Measurements from ENCODE around the gene ANKRD40CL. TPM values are rescaled to one million over a fixed set of nuclear protein-coding genes. Genes with fewer than 3 reads are reported as not detected.

The ANKRD40CL gene
- total RNA-seq, 4 donors from 2014 or later, result not detected

- H3K9me3 ChIP-seq, result no peaks in the 10 kb centered on the region
- WGBS, 2 donors, result 73 to 76% methylated on average over 15 to 17 of the region's 19 CpGs
- H3K27ac ChIP-seq, result peak overlapping the region; percentile 69 to 82 (median 76)
- no peak for TF ChIP-seq POLR2A (IDR thresholded peaks at IDR 0.05)
- TF ChIP-seq, protein P1, sequence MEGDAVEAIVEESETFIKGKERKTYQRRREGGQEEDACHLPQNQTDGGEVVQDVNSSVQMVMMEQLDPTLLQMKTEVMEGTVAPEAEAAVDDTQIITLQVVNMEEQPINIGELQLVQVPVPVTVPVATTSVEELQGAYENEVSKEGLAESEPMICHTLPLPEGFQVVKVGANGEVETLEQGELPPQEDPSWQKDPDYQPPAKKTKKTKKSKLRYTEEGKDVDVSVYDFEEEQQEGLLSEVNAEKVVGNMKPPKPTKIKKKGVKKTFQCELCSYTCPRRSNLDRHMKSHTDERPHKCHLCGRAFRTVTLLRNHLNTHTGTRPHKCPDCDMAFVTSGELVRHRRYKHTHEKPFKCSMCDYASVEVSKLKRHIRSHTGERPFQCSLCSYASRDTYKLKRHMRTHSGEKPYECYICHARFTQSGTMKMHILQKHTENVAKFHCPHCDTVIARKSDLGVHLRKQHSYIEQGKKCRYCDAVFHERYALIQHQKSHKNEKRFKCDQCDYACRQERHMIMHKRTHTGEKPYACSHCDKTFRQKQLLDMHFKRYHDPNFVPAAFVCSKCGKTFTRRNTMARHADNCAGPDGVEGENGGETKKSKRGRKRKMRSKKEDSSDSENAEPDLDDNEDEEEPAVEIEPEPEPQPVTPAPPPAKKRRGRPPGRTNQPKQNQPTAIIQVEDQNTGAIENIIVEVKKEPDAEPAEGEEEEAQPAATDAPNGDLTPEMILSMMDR (IDR thresholded peaks at IDR 0.05), result no peak
- no peaks in the 10 kb centered on the region for H3K27me3 ChIP-seq
- intact Hi-C loops (cut with DNase I), result no loop called here
- H3K4me1 ChIP-seq, result peaks cover 11 to 58% (median 17%) of the 10 kb centered on the region in 3 donors
- no peak for DNase-seq
- H3K4me3 ChIP-seq, result no peak overlapping the region
- no peaks in the 10 kb centered on the region for H3K36me3 ChIP-seq
These were observed 31.3 kb upstream of the ANKRD40CL start for GRCh38 chr17:50798424-50799288.

DNA sequence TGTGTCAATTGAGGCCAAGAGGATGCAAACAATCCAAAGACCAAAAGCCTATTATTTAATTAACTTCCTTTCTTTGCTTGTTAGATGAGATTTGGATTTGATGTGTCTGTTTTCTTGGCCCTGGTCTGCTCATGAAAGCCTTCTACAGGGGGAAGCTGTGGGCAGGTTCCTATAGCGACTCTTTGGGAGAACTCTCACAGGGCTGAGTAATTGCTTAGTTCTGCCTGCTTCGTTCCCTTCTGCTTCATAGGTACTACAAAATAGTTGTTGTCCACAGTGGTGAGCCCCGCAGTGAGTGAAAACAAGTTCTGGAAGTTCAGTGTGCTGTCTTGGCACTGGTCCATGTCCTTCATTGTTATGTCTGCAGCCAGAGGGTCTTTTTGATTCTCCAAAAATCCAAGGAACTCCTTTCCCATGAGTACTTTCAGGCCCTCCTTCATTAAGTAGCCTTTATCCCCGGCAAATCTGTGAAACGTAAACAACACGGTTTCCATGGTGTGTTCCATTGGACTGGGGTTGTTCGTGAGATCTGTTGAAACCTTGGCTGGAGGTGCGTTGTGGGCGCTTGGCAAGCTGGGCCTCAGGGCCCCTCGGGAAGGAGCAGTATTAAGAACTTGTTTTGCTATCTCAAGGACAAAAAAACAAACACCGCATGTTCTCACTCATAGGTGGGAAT lies 30.0 kb upstream of the ANKRD40CL start:
- H3K27ac ChIP-seq, result peak overlapping the region in 2 of 4 donors; percentile 11 to 19

GRCh38 chr17:50794361-50794760 lies 27.0 kb upstream of the ANKRD40CL start:
- H3K4me3 ChIP-seq, result no peak overlapping the region
- TF ChIP-seq POLR2A (IDR thresholded peaks at IDR 0.05), result no peak
- TF ChIP-seq, protein P1 (IDR thresholded peaks at IDR 0.05), result no peak
- intact Hi-C loops (cut with DNase I), result no loop called here
- DNase-seq, result no peak
- H3K27me3 ChIP-seq, result no peaks in the 10 kb centered on the region
- H3K4me1 ChIP-seq, result peaks cover 6 to 26% (median 8%) of the 10 kb centered on the region in 3 donors
- no peak overlapping the region for H3K27ac ChIP-seq
- no peaks in the 10 kb centered on the region for H3K36me3 ChIP-seq
- no peaks in the 10 kb centered on the region for H3K9me3 ChIP-seq
- WGBS, 2 donors, result 94% methylated on average over 6 of the region's 6 CpGs

More for the DNA sequence above, 30.0 kb upstream of the ANKRD40CL start:
- H3K27me3 ChIP-seq, result no peaks in the 10 kb centered on the region
- no peaks in the 10 kb centered on the region for H3K9me3 ChIP-seq
- TF ChIP-seq POLR2A (IDR thresholded peaks at IDR 0.05), result no peak
- TF ChIP-seq, protein P1 (IDR thresholded peaks at IDR 0.05), result no peak
- 24 to 42% methylated on average over 3 to 8 of the region's 11 CpGs for WGBS, 2 donors
- no peak overlapping the region for H3K4me3 ChIP-seq
- peaks cover 11 to 48% (median 15%) of the 10 kb centered on the region in 3 donors for H3K4me1 ChIP-seq
- H3K36me3 ChIP-seq, result no peaks in the 10 kb centered on the region
- intact Hi-C loops (cut with DNase I), result no loop called here
- DNase-seq, result no peak

DNA sequence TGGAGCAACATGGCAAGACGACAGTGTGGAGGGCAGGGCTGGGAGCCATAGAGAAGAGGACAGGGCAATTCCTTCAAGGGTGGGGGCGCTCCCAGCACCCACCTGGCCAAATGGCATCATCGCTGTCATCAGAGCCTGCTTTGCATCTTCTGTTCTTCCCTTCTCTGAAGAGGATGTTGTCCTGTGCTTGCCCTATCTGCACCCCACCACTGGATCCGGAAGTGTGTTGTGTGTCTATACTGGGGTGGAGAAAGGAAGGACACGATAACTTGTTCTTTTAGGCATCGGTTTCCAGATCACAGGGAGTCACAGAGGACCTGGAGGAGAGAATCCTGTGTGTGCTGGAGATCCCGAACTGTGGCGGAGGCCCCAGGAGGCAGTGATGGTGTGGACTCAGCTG lies 25.7 kb upstream of the ANKRD40CL start:
- intact Hi-C loops (cut with DNase I), result no loop called here
- Histone ChIP-seq H3K27ac (no peak overlapping the region), H3K9me3 (no peaks in the 10 kb centered on the region), H3K4me3 (no peak overlapping the region), H3K4me1 (peaks cover 0 to 14% (median 0%) of the 10 kb centered on the region in 3 donors), H3K27me3 (no peaks in the 10 kb centered on the region), H3K36me3 (no peaks in the 10 kb centered on the region)
- DNase-seq, result no peak
- WGBS, 2 donors, result 92 to 100% methylated on average over 6 to 7 of the region's 8 CpGs
- no peak for TF ChIP-seq POLR2A (IDR thresholded peaks at IDR 0.05)
- TF ChIP-seq, protein P1 (IDR thresholded peaks at IDR 0.05), result no peak

DNA sequence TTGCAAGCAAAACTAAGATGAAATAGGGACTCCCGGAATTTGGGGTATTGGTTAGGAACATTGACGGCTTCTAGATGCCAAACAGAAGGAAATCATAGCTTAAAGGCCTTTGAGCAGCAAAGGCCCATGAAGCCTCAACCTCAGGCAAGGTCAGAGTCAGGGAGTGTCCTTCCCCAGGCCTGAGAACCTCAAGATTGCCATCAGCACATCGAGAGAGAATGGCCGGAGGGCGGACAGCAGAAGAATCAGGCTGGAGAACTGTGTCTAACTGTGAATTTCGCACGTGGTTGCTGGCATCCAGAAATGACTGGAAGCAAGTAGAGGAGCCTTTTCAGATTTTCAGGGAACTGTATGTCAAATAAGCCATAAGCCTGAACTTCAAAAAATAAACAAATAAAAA lies 24.8 kb upstream of the ANKRD40CL start:
- no peak overlapping the region for H3K4me3 ChIP-seq
- 85 to 89% methylated on average over 7 of the region's 7 CpGs for WGBS, 2 donors

More for the DNA sequence above, 24.8 kb upstream of the ANKRD40CL start:
- intact Hi-C loops (cut with DNase I), result no loop called here
- Histone ChIP-seq H3K9me3 (no peaks in the 10 kb centered on the region), H3K27me3 (no peaks in the 10 kb centered on the region), H3K4me1 (peaks cover 2 to 16% (median 3%) of the 10 kb centered on the region in 3 donors), H3K27ac (no peak overlapping the region), H3K36me3 (no peaks in the 10 kb centered on the region)
- TF ChIP-seq POLR2A (IDR thresholded peaks at IDR 0.05), result no peak
- TF ChIP-seq, protein P1 (IDR thresholded peaks at IDR 0.05), result no peak
- DNase-seq, result no peak

Data from esophagus squamous epithelium (tissue), 5 donors.